Motor neuron (in vitro differentiated cells): ENCODE measurements around the gene TFE3. TPM values are rescaled to one million over a fixed set of nuclear protein-coding genes. Genes with fewer than 3 reads are reported as not detected.

Source experiments
- ATAC-seq, 8 experiments: fragments of 200-7000 bp; cut with Tn5 transposase; replicated peaks in 6 of 8; 2 replicates each; pipeline ENCODE4 v1.8.0; 2021; ENCODE audit warnings: mild to moderate bottlenecking in 8 of 8, moderate library complexity in 8 of 8
- H3K27ac ChIP-seq, 2 donors: fragments of 250-450 bp; sonication (Bioruptor Pico); 2 replicates each; pipeline ENCODE4 v1.9.0; 2021; ENCODE audit warnings: antibody characterized with exemption in 2 of 2, mild to moderate bottlenecking in 2 of 2, moderate library complexity in 1 of 2
- H3K4me1 ChIP-seq, 2 donors: fragments of 250-450 bp; sonication (Bioruptor Pico); replicated peaks in 1 of 2; 2 replicates each; pipeline ENCODE4 v1.6.1; 2021; ENCODE audit warnings: antibody characterized with exemption in 2 of 2, mild to moderate bottlenecking in 2 of 2, moderate library complexity in 1 of 2
- H3K4me3 ChIP-seq, 5 donors: fragments of 250-450 bp; sonication (Bioruptor Pico); 2 replicates each; pipeline ENCODE4 v1.9.0; 2021; ENCODE audit warnings: antibody characterized with exemption in 5 of 5, mild to moderate bottlenecking in 5 of 5, moderate library complexity in 4 of 5
- WGBS, 10 experiments: fragments of 450-650 bp; shearing (Covaris generic); methylation state at CpG; one replicate each; pipeline ENCODE4 v1.0.0; 2022; 5-methylcytosine and 5-hydroxymethylcytosine counted together
- in situ Hi-C, 9 experiments: fragments of 400-800 bp; cut with MboI; loops; one replicate each; pipeline ENCODE4 v1.15.0; 2021; ENCODE audit warnings: low sequenced_read_pairs in 9 of 9, low pct_unique_long_range_greater_than_20kb in 2 of 9; ENCODE audit not compliant: unreplicated experiment in 9 of 9
- total RNA-seq, 8 experiments: library from RNA; unstranded; fragments of 300-600 nt; gene quantifications; 2 replicates each; pipeline versions ENCODE4 v1.2.3 to v1.2.4, GENCODE V29; 2022

The TFE3 gene
- total RNA-seq, 8 experiments from 2014 or later, result 9.7 to 43.2 (median 24.4) TPM

GRCh38 chrX:49069038-49069437, 25.9 kb upstream of the TFE3 start:
- WGBS, 10 experiments, result 61 to 100% (median 90%) methylated on average over 1 to 7 of the region's 11 CpGs; no CpG with 5 or more reads in 6 of the 10 experiments
- in situ Hi-C loops, result no loop called here
- no peak overlapping the region for H3K27ac ChIP-seq
- no peak for ATAC-seq
- no peak overlapping the region for H3K4me3 ChIP-seq
- H3K4me1 ChIP-seq, result peaks cover 0 to 6% of the 10 kb centered on the region in 2 donors

- ATAC-seq, result no peak
- Histone ChIP-seq H3K4me1 (peaks cover 0 to 6% of the 10 kb centered on the region in 2 donors), H3K4me3 (no peak overlapping the region), H3K27ac (no peak overlapping the region)
- in situ Hi-C loops, result no loop called here
- no CpG with 5 or more reads among the region's 41 CpGs for WGBS, 10 experiments
Measured at GRCh38 chrX:49067285-49068120, 24.3 kb upstream of the TFE3 start.

- 60 to 100% (median 80%) methylated on average over 1 of the region's 9 CpGs; no CpG with 5 or more reads in 6 of the 10 experiments for WGBS, 10 experiments
- Histone ChIP-seq H3K4me1 (peaks cover 0 to 2% of the 10 kb centered on the region in 2 donors), H3K4me3 (no peak overlapping the region), H3K27ac (no peak overlapping the region)
- in situ Hi-C loops, result no loop called here
- ATAC-seq, result no peak
Measured at GRCh38 chrX:49066690-49067089, 23.5 kb upstream of the TFE3 start.

GRCh38 chrX:49066278-49066677, 23.1 kb upstream of the TFE3 start:
- no peaks in the 10 kb centered on the region for H3K4me1 ChIP-seq
- in situ Hi-C loops, result no loop called here
- no peak overlapping the region for H3K27ac ChIP-seq
- ATAC-seq, result no peak
- WGBS, 10 experiments, result 0 to 50% (median 20%) methylated on average over 1 of the region's 2 CpGs; no CpG with 5 or more reads in 6 of the 10 experiments
- no peak overlapping the region for H3K4me3 ChIP-seq

- no peak for ATAC-seq
- WGBS, 10 experiments, result 40 to 80% (median 50%) methylated on average over 1 to 2 of the region's 8 CpGs; no CpG with 5 or more reads in 7 of the 10 experiments
- H3K4me3 ChIP-seq, result no peak overlapping the region
- in situ Hi-C loops, result no loop called here
- H3K27ac ChIP-seq, result no peak overlapping the region
- no peaks in the 10 kb centered on the region for H3K4me1 ChIP-seq
Measured at GRCh38 chrX:49064735-49065134, 21.6 kb upstream of the TFE3 start.

GRCh38 chrX:49064303-49064702, 21.1 kb upstream of the TFE3 start:
- Histone ChIP-seq H3K4me1 (no peaks in the 10 kb centered on the region), H3K4me3 (no peak overlapping the region), H3K27ac (no peak overlapping the region)
- in situ Hi-C loops, result no loop called here
- no peak for ATAC-seq
- WGBS, 10 experiments, result 79 to 100% methylated on average over 2 to 17 of the region's 20 CpGs; no CpG with 5 or more reads in 8 of the 10 experiments

GRCh38 chrX:49063715-49064114, 20.6 kb upstream of the TFE3 start:
- 90% methylated on average over 2 of the region's 9 CpGs; no CpG with 5 or more reads in 9 of the 10 experiments for WGBS, 10 experiments
- in situ Hi-C loops, result no loop called here
- Histone ChIP-seq H3K4me3 (no peak overlapping the region), H3K4me1 (no peaks in the 10 kb centered on the region), H3K27ac (no peak overlapping the region)
- ATAC-seq, result no peak

- no peak for ATAC-seq
- in situ Hi-C loops, result no loop called here
- no peak overlapping the region for H3K27ac ChIP-seq
- H3K4me1 ChIP-seq, result no peaks in the 10 kb centered on the region
- 50 to 100% methylated on average over 1 to 3 of the region's 10 CpGs; no CpG with 5 or more reads in 8 of the 10 experiments for WGBS, 10 experiments
- no peak overlapping the region for H3K4me3 ChIP-seq
Measured at GRCh38 chrX:49061916-49062315, 18.8 kb upstream of the TFE3 start.

- Histone ChIP-seq H3K27ac (no peak overlapping the region), H3K4me3 (no peak overlapping the region), H3K4me1 (no peaks in the 10 kb centered on the region)
- WGBS, 10 experiments, result 77 to 100% (median 88%) methylated on average over 2 of the region's 7 CpGs; no CpG with 5 or more reads in 6 of the 10 experiments
- no peak for ATAC-seq
- in situ Hi-C loops, result no loop called here
Measured at GRCh38 chrX:49061490-49061889, 18.3 kb upstream of the TFE3 start.

GRCh38 chrX:49060914-49061313, 17.8 kb upstream of the TFE3 start:
- H3K27ac ChIP-seq, result no peak overlapping the region
- no peaks in the 10 kb centered on the region for H3K4me1 ChIP-seq
- WGBS, 10 experiments, result 30% methylated on average over 2 of the region's 3 CpGs; no CpG with 5 or more reads in 9 of the 10 experiments
- ATAC-seq, result no peak
- no peak overlapping the region for H3K4me3 ChIP-seq
- in situ Hi-C loops, result no loop called here

GRCh38 chrX:49059681-49060085, 16.5 kb upstream of the TFE3 start:
- H3K4me1 ChIP-seq, result no peaks in the 10 kb centered on the region
- no peak for ATAC-seq
- WGBS, 10 experiments, result no CpG with 5 or more reads among the region's 10 CpGs
- in situ Hi-C loops, result no loop called here
- no peak overlapping the region for H3K4me3 ChIP-seq
- no peak overlapping the region for H3K27ac ChIP-seq

- ATAC-seq, result no peak
- in situ Hi-C loops, result no loop called here
- no CpG with 5 or more reads among the region's 6 CpGs for WGBS, 10 experiments
- H3K4me3 ChIP-seq, result no peak overlapping the region
- H3K27ac ChIP-seq, result no peak overlapping the region
- H3K4me1 ChIP-seq, result no peaks in the 10 kb centered on the region
Measured at GRCh38 chrX:49059201-49059600, 16.0 kb upstream of the TFE3 start.

GRCh38 chrX:49058794-49059193, 15.6 kb upstream of the TFE3 start, which contains the start of gene CCDC120:
TSS of gene CCDC120 (plus strand) at chrX:49058999. CDS start at chrX:49062042, 3,043 bp downstream.
- no peaks in the 10 kb centered on the region for H3K4me1 ChIP-seq
- H3K4me3 ChIP-seq, result no peak within 1 kb of the TSS
- in situ Hi-C loops, result no loop called here
- no peak for ATAC-seq
- WGBS, 10 experiments, result no CpG with 5 or more reads among the region's 5 CpGs
- H3K27ac ChIP-seq, result no peak within 1 kb of the TSS
